ENCODE data around the gene KCP.

Gene KCP

DNA sequence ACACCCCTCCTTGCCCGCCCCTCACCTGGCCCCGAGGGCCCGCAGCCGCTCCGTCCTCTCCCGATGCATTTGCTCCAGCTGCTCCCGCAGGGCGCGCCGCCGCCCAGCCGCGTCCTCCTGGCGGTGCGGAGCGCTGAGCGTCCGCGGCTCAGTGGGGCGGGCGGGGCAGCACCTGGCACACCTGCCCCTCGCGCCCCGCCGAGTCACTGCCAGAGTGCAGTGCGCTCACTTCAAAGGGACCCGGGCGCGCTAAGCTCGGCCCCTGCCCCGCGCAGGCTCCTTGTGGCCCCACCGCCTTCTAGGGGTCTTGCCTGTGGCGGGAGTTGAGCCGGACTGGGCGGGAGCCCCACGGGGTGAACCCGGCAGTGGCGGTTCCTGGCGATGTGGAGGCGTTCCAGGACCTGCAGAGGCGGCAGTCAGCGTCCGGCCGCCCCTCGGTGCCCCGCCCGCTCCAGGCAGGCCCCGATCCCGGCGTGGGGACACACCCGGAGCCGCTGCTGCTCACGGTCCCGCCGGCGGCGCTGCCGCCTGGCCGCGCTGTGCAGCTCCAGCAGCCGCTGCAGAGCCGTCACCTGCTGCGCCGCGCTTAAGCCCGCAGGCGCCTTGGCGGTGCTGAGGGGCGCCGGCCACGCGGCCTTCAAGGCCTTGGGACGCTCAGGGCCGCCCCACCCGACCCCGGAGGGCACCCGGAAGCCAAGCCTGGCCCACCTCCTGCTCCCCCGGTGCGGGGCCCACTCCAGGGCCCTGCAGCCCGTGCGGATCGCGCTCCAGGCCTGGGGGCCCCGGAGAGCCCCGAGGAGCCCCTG, 41.2 kb downstream of the KCP start:
- H3K4me3 ChIP-seq (ENCODE audit: low read depth, low read length) = peak overlapping the region; percentile 46
- no peak for DNase-seq (ENCODE audit: low read depth)
- TF ChIP-seq CTCF (IDR thresholded peaks at IDR 0.05; ENCODE audit: low read depth, low read length, missing control alignments) = peak; percentile 20

- DNase-seq (ENCODE audit: low read depth) = no peak
- no peak for TF ChIP-seq CTCF (IDR thresholded peaks at IDR 0.05; ENCODE audit: low read depth, low read length, missing control alignments)
- H3K4me3 ChIP-seq (ENCODE audit: low read depth, low read length) = peak overlapping the region; percentile 46; the same call in 1 of the 2 replicates
These were observed 41.8 kb downstream of the KCP start for GRCh38 chr7:128868624-128869137.

- no peak for DNase-seq (ENCODE audit: low read depth)
- TF ChIP-seq CTCF (IDR thresholded peaks at IDR 0.05; ENCODE audit: low read depth, low read length, missing control alignments) = no peak
- H3K4me3 ChIP-seq (ENCODE audit: low read depth, low read length) = no peak overlapping the region
These were observed 42.5 kb downstream of the KCP start for GRCh38 chr7:128867842-128868623.

GRCh38 chr7:128867241-128867640, 43.3 kb downstream of the KCP start:
- no peak overlapping the region for H3K4me3 ChIP-seq (ENCODE audit: low read depth, low read length)
- TF ChIP-seq CTCF (IDR thresholded peaks at IDR 0.05; ENCODE audit: low read depth, low read length, missing control alignments) = no peak
- no peak for DNase-seq (ENCODE audit: low read depth)

DNA sequence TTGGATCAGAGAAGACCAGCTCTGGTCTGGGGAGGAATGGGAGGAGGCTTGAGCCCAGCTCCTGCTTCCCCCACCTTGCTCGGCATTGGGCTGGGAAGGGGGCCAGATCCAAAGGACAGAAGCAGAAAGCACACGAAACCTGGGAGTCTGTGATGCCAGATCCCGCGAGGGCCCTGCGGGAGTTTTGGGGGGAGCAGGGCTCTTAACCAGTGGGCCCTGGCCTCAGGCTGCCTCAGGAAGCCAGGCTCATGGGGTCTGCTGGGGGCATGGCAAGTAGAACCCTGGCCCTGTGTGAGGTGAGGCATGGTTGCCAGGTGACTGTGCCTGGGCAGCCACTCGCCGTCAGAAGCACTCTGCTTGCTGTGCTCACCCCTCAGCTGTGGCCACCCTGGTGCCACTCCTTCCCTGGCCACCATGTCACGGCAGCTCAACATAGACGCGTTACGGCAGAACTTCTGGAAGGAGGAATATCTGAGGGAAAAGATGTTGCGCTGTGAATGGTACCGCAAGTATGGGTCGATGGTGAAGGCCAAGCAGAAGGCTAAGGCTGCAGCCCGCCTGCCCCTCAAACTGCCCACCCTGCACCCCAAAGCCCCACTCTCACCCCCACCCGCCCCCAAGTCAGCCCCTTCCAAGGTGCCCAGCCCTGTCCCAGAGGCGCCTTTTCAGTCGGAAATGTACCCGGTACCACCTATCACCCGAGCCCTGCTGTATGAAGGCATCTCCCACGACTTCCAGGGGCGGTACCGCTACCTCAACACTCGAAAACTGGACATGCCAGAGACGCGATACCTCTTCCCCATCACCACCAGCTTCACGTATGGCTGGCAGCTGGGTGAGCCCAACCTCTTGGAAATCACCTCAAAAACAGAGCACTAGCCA, 44.3 kb downstream of the KCP start:
- no peak for DNase-seq (ENCODE audit: low read depth)
- no peak for TF ChIP-seq CTCF (IDR thresholded peaks at IDR 0.05; ENCODE audit: low read depth, low read length, missing control alignments)
- H3K4me3 ChIP-seq (ENCODE audit: low read depth, low read length) = no peak overlapping the region

GRCh38 chr7:128865303-128865702, 45.2 kb downstream of the KCP start:
- no peak for TF ChIP-seq CTCF (IDR thresholded peaks at IDR 0.05; ENCODE audit: low read depth, low read length, missing control alignments)
- no peak overlapping the region for H3K4me3 ChIP-seq (ENCODE audit: low read depth, low read length)
- DNase-seq (ENCODE audit: low read depth) = no peak

All from GM12864 (cell line).